NCI-H2107 treated with DMSO at 0.1 percent for 48 hours (cell line): ENCODE measurements around the gene APC2.
"Not testable (repeated sequence)": the region's sequence is repeated elsewhere in the genome, so short reads cannot be mapped to it uniquely, and the experiment has no call there.

Experiments used
- DNase-seq: peaks from one replicate; lab custom pipeline; 2025; ENCODE audit not compliant: unreplicated experiment; lab: John Stamatoyannopoulos, UW

Gene APC2

GRCh38 chr19:1474011-1474764, 24.3 kb downstream of the APC2 start:
- no peak for DNase-seq

GRCh38 chr19:1474765-1475351, 24.9 kb downstream of the APC2 start:
- DNase-seq: no peak

GRCh38 chr19:1475751-1476437, 26.0 kb downstream of the APC2 start:
- DNase-seq: no peak

- DNase-seq: not testable (repeated sequence)
Measured at GRCh38 chr19:1477056-1477455, 27.1 kb downstream of the APC2 start.

DNA sequence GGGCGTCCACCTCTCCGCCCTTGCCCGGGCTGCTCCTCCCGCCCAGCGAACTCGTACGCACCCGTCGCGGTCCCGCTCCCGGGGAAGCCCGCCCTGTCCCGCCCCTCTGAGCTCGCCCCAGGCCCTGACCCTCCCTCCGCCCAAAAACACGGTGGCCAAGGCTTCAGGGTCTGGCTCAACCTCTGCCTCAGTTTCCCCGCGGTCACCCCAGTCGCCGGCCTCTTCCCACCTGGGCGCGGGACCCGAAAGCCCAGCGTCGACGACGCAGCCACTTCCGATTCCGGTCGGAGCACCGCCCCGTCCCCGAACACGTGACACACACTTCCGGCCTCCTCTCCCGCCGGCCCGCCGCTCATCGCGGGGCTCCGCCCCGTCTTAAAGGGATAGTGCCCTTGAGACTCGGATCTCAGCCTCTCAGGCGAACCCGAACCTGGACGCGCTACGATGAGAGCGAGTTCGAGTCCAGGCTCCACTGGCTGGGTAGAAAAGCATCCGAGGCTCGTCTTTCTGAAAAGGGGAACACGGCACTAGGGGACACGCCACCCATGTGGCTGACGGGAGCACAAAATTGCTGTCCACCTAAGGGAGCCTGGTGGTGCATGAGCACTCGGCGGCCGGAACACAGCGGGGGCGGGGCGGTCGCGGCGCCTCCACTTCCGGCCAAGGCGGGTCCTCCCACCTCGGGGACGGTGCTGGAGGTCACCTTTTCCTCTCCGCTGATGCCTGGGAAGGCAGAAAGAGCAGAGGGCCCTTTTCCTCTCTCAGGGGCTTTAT, 29.2 kb downstream of the APC2 start, which contains the start of gene C19orf25:
TSS of gene C19orf25 (minus strand) at position 282 of the 774 bp plus-strand sequence. CDS start 312 bp downstream, outside the sequence.
- peak; percentile 67 for DNase-seq

DNA sequence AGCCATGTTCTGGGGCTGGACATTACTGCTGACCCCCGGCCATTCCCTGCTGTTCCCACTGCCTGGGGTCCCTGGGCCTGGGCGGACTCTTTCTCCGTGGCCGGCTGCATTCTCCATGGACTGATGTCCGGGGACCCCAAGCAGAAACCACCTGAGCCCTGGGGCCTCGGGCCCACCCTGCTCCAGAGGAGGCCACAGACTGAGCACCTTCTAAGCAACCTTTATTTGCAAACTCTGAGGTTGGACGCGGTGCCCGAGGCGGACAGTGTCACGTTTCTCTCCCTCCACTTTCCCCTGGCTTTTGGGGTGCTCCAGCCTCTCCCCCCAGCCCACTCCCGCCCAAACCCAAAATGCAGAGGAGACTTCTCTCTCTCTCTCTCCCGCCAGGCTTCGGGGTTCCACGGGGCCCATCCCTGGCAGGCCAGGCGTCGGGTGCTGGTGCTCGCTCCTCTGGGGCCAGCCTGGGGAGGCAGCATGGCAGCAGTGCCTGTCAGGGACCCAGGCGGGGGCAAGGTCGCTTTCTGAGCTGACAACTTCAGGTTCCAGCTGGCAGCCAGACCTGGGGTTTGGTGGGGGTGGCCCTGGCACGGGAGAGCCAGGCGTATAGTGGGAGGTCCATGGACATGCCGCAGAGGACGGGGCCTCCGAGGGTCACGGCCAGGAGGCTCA, 31.4 kb downstream of the APC2 start:
- no peak for DNase-seq

GRCh38 chr19:1481893-1482360, 32.0 kb downstream of the APC2 start:
- no peak for DNase-seq

GRCh38 chr19:1482361-1483130, 32.6 kb downstream of the APC2 start:
- DNase-seq: no peak

- no peak for DNase-seq
Measured at GRCh38 chr19:1483131-1483978, 33.4 kb downstream of the APC2 start.

- no peak for DNase-seq
Measured at GRCh38 chr19:1483979-1484428, 34.1 kb downstream of the APC2 start.

DNA sequence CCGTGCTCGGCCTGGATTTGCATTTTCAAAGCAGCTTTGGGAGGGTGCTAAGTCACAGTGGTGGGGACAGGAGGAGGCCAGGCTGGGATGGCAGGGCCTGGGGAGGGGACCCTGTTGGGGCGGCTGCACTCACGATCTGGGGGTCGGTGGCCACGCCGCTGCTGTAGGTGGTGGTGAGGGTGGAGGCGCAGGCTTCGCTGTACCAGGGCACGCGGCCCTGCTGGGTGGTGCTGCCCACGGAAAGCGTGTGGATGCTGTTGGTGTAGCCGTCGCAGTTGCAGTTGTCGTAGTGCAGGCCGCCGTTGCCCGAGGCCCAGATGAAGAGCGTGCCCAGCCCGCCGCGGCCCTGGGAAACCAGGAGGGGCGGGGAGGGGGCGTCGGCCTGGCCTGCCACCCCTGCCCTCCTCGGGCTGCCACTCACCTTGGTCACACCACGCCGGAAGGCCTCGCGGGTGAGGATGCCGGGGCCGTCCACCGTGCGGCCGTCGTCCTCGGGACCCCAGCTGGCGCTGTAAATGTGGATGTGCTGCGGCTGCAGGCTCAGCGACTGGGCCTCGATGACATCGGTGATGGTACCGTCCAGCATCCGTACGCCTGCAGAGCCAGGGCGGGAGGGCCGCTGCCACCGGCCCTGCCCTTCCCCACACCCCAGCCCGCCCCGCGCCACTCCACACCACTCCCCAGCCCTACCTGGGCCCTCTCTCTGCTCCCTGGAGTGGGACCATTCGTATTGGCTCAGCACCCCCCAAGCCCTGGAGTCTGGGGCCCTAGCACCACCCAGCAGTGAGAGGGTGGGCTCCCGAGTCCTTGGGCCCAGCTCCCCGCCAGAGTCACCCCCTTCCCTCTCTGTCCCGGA, 37.0 kb downstream of the APC2 start:
- no peak for DNase-seq

GRCh38 chr19:1487576-1488281, 37.8 kb downstream of the APC2 start:
- no peak for DNase-seq

- no peak for DNase-seq
Measured at GRCh38 chr19:1488282-1488601, 38.3 kb downstream of the APC2 start.

DNA sequence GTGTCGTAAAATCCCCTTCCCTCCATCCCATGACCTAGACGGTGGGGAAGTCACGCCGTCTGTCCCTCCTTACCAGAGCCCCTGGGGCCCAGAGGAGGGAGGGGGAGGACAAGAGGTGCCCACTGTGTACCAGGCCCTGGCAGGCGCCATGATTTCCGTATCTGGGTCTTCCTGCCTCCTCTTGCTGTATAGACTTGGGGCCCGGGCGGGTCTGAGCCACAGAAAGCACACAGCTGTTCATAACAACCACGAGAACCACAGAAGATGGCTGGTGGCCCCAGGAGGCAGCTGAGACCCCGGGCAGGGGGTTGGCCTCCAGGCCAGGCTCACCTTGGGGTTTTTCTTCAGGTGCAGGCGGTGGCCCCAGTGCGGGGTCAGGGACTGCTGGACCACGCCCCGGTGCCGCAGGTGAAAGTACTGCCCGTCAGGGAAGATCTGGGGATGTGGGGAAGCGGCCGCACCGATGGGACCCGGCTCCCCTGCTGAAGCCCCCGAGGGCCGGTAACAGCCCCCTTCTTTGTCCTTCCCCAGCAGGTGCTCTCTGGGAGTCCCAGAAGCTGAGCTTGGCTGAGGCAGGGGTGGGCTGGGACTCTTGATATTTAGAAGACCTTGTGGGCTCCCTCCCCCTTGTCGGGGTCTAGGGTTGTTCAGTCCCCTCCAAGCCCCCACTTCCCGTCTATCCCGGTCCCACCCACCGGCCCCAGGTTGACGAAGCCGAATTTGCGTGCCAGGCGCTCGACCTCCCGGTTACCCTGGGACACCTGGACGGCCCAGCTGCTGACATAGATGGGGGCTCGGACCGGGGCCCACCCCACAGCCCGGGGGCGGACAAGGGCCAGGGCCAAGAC, 39.8 kb downstream of the APC2 start:
- no peak for DNase-seq

- DNase-seq: peak; percentile 99
Measured at GRCh38 chr19:1490311-1491113, 40.6 kb downstream of the APC2 start, which contains the start of gene PCSK4. Gene PCSK4 (minus strand): TSS chr19:1490350. CDS start chr19:1490346, 4 bp downstream.
